Mucosa of descending colon (tissue), 3 donors: ENCODE measurements around the gene MIEF1. TPM values are rescaled to one million over a fixed set of nuclear protein-coding genes. Genes with fewer than 3 reads are reported as not detected.
A peak's percentile ranks its signal among the peaks of the same experiment; 100 is the strongest.

Experiments
- ATAC-seq: fragments of 200-7000 bp; cut with Tn5 transposase; one replicate; pipeline ENCODE4 v1.9.1; 2020; ENCODE audit warnings: mild to moderate bottlenecking, moderate library complexity
- DNase-seq, 3 donors: peaks; one replicate each; pipeline ENCODE4 v3.0.0-alpha.2; 2020
- H3K36me3 ChIP-seq: fragments of 200-600 bp; one replicate; pipeline ENCODE4 v1.8.0; 2021; ENCODE audit warnings: low read depth, mild to moderate bottlenecking
- H3K4me1 ChIP-seq: fragments of 200-600 bp; one replicate; pipeline ENCODE4 v1.8.0; 2021; ENCODE audit warnings: low read depth, mild to moderate bottlenecking
- H3K4me3 ChIP-seq: fragments of 200-600 bp; one replicate; pipeline ENCODE4 v1.8.0; 2021; ENCODE audit warnings: mild to moderate bottlenecking
- H3K9me3 ChIP-seq: fragments of 200-600 bp; one replicate; pipeline ENCODE4 v1.8.0; 2021; ENCODE audit warnings: mild to moderate bottlenecking
- intact Hi-C, 2 donors: fragments of 100-400 bp; cut with DNase I in 1 of 2; cut with micrococcal nuclease in 1 of 2; formaldehyde crosslinking; loops; one replicate each; pipeline versions ENCODE4 v1.11.0 to v1.11.1; 2022; cut with DNase I, micrococcal nuclease
- total RNA-seq, 3 donors: library from RNA; stranded (reverse); fragmentation: NEBNext Ultra II Directional in 2 of 3; extraction: Animal tissue kit (Norgen Biotek cat#: 25700) in 2 of 3; gene quantifications; one replicate each; pipeline versions ENCODE4 v1.2.1 to v1.2.4, GENCODE V29; 2021 to 2023
- TF ChIP-seq, protein P1 (sequence below): fragments of 200-600 bp; IDR thresholded peaks from one replicate; pipeline ENCODE4 v1.8.0; 2022; ENCODE audit warnings: antibody characterized with exemption, mild to moderate bottlenecking
- donor health status: DM: no; HTN: no; CAD: no; lungs with moderate emphysema.
- donor health status: DM: no; HTN: no; CAD: no.
- donor health status: DM: no; HTN: yes; CAD: no.

The MIEF1 gene
- total RNA-seq, 3 donors from 2014 or later: 29.8 to 38.4 (median 34.0) TPM

- H3K9me3 ChIP-seq: no peaks in the 10 kb centered on the region
- H3K36me3 ChIP-seq: peaks cover 6% of the 10 kb centered on the region
- H3K4me1 ChIP-seq: peaks cover 41% of the 10 kb centered on the region
- intact Hi-C loops: no loop called here
- ATAC-seq (peak; percentile 5), DNase-seq (peak in 2 of 3 donors; percentile 46 to 71)
- TF ChIP-seq, protein P1, sequence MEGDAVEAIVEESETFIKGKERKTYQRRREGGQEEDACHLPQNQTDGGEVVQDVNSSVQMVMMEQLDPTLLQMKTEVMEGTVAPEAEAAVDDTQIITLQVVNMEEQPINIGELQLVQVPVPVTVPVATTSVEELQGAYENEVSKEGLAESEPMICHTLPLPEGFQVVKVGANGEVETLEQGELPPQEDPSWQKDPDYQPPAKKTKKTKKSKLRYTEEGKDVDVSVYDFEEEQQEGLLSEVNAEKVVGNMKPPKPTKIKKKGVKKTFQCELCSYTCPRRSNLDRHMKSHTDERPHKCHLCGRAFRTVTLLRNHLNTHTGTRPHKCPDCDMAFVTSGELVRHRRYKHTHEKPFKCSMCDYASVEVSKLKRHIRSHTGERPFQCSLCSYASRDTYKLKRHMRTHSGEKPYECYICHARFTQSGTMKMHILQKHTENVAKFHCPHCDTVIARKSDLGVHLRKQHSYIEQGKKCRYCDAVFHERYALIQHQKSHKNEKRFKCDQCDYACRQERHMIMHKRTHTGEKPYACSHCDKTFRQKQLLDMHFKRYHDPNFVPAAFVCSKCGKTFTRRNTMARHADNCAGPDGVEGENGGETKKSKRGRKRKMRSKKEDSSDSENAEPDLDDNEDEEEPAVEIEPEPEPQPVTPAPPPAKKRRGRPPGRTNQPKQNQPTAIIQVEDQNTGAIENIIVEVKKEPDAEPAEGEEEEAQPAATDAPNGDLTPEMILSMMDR: no peak
- no peak overlapping the region for H3K4me3 ChIP-seq
Observed at GRCh38 chr22:39522567-39523300, 20.6 kb downstream of the MIEF1 start.

GRCh38 chr22:39524089-39524752 is 22.1 kb downstream of the MIEF1 start:
- DNase-seq: peak in 2 of 3 donors; percentile 31 to 34
- ATAC-seq: no peak
- Histone ChIP-seq H3K4me3 (no peak overlapping the region), H3K36me3 (peaks cover 6% of the 10 kb centered on the region), H3K4me1 (peaks cover 50% of the 10 kb centered on the region), H3K9me3 (no peaks in the 10 kb centered on the region)
- TF ChIP-seq, protein P1: no peak
- intact Hi-C loops: no loop called here

DNA sequence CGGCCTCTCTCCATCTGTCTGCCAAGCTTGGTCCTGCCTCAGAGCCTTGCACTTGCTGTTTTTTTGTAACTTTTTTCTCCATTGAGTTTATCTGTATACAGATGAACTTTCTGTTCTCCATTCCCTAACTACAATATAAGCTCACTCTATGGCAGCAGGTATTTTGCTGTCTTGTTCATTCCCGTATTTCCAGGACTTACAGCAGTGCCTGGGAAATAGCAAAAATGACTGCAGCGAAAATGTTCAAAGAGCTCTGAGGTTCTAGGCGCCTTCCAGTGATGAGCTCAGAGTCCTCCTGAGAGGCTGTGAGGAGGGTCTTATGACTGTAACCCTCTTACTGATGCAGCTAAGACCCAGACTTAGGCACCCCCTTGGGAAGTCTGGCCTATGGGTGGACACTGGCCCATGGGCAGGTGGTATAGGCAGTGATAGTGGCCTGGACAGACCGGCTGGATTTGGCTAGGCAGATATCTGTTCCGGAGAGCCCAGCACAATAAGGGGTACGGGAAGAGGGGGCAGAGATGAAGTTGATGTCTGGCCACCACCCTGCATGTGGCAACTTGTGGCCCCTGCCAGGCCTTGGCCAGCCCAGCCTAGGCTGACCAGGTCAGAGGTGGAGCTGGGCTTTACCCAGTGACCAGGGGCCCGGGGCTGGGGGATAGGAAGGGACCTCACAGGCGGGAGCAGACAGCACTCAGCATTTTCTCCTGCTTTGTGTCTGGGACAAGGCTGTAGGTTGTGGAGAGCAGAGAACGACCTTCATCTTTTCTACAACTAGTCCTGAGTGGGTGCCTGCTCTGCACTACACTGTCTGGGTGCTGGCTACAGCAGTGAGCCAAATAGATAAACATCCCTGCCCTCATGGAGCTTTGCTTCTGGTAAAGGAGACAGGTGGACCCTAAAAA is 22.9 kb downstream of the MIEF1 start:
- Histone ChIP-seq H3K4me3 (no peak overlapping the region), H3K9me3 (no peaks in the 10 kb centered on the region), H3K4me1 (peaks cover 56% of the 10 kb centered on the region), H3K36me3 (peaks cover 6% of the 10 kb centered on the region)
- TF ChIP-seq, protein P1: no peak
- intact Hi-C loops: no loop called here
- DNase-seq (peak in 1 of 3 donors; percentile 37), ATAC-seq (no peak)

DNA sequence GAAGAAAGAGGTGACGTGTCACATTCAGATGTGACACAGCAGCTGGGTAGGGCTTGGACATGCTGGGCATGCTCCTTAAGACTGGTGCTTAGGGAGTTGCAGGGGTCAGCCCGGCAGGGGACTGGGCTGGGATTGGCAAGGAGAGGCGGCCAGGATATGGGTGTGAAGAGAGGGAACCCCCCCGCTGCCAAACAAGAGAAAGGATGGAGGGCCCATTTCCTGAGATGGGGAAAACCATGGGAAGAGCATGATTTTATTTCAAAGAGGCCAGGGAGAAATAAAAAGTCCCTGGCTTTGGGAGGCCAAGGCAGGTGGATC is 23.5 kb downstream of the MIEF1 start:
- Histone ChIP-seq H3K9me3 (no peaks in the 10 kb centered on the region), H3K36me3 (peaks cover 6% of the 10 kb centered on the region), H3K4me1 (peaks cover 62% of the 10 kb centered on the region), H3K4me3 (no peak overlapping the region)
- TF ChIP-seq, protein P1: no peak
- ATAC-seq (no peak), DNase-seq (peak in 1 of 3 donors; percentile 48)
- intact Hi-C loops: no loop called here

DNA sequence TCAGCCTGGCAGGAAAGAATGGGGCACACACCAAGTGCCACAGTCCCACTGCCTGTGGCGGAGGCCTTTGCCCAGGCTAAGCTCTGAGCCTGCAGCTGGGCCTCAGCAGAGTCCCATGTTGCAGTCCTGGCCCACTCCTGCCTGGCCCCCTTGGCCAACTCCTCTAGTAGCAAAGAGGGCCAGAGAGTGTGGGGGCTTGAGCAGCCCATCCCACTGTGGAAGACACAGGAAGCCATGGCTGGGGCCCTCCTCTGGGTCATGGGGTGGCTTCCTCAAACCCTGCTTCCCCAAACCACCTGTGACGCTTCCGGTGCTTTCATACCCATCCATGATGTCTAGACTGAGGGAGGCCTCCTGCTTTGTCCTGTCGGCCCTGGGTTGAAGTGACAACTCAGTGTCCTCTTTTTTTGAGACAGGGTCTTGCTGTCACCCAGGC is 24.7 kb downstream of the MIEF1 start:
- H3K36me3 ChIP-seq: peaks cover 6% of the 10 kb centered on the region
- H3K4me1 ChIP-seq: peaks cover 71% of the 10 kb centered on the region
- ATAC-seq (no peak), DNase-seq (peak in 2 of 3 donors; percentile 40 to 61)
- H3K4me3 ChIP-seq: no peak overlapping the region
- H3K9me3 ChIP-seq: no peaks in the 10 kb centered on the region
- TF ChIP-seq, protein P1: no peak
- intact Hi-C loops: no loop called here
